ENCODE data around the gene TIMM44. TPM values are rescaled to one million over a fixed set of nuclear protein-coding genes. Genes with fewer than 3 reads are reported as not detected.

The TIMM44 gene
- total and polyA plus RNA-seq, 10 of the 15 experiments (the other 5 are each of a cell fraction or from before 2014, with no cell fraction given), result 6.6 to 90.7 (median 57.6) TPM

- Histone ChIP-seq H3K27me3 (replicated peaks in 1 of 2; ENCODE audit: control insufficient read depth in 2 of 2, insufficient read depth in 2 of 2, low read length in 1 of 2) (no peaks in the 10 kb centered on the region), H4K20me1 (ENCODE audit: control insufficient read depth, insufficient read depth) (no peaks in the 10 kb centered on the region), H3K9ac (ENCODE audit: control insufficient read depth, insufficient read depth, low read length) (no peak overlapping the region), H3K9me3 (replicated peaks; ENCODE audit: control insufficient read depth, insufficient read depth, low read length) (no peaks in the 10 kb centered on the region), H3K79me2 (ENCODE audit: control insufficient read depth, insufficient read depth, low read length) (no peaks in the 10 kb centered on the region), H3K4me1 (ENCODE audit: control insufficient read depth, insufficient read depth, low read length) (no peaks in the 10 kb centered on the region), H3K4me3 (no peak overlapping the region), H3K27ac (ENCODE audit: control insufficient read depth, insufficient read depth) (no peak overlapping the region), H3K36me3 (ENCODE audit: control insufficient read depth in 2 of 2, insufficient read depth in 2 of 2, low read length in 1 of 2) (peaks cover 30 to 40% of the 10 kb centered on the region in 2 experiments; a peak in 3 of 4 replicates), H2AFZ (ENCODE audit: control insufficient read depth, low read depth, low read length) (no peak overlapping the region), H3K4me2 (ENCODE audit: control insufficient read depth, insufficient read depth) (no peak overlapping the region)
- SMC1A ChIA-PET (ENCODE audit: uncharacterized antibody, unreplicated experiment), result interaction anchor here (0.5 kb wide), 1 partner anchor 35 kb away, joined by 3 read pairs; no protein-coding TSS in a partner anchor
- intact Hi-C loops (cut with micrococcal nuclease; ENCODE audit: unreplicated experiment), result no loop called here
- no peak for TF ChIP-seq CEBPB (IDR thresholded peaks at IDR 0.05; ENCODE audit: borderline replicate concordance in 1 of 2, low read depth in 2 of 2, low read length in 2 of 2)
- no peak for TF ChIP-seq ZSCAN29 (IDR thresholded peaks at IDR 0.05)
- TF ChIP-seq SMARCA5 (IDR thresholded peaks at IDR 0.05), result no peak
- TF ChIP-seq POLR2A (IDR thresholded peaks at IDR 0.05; ENCODE audit: low read depth, low read length), result 0 out of 2 replicates have a peak, but pooled peaks have one; percentile 13
- TF ChIP-seq ELK1 (IDR thresholded peaks at IDR 0.05; ENCODE audit: low read depth, low read length), result no peak
- no peak for TF ChIP-seq USF1 (IDR thresholded peaks at IDR 0.05; ENCODE audit: borderline replicate concordance, extremely low read length, insufficient read depth, low read depth, low read length)
- no peak for TF ChIP-seq MTA2 (IDR thresholded peaks at IDR 0.05; ENCODE audit: low read depth)
- CTCF ChIA-PET, result interaction anchor here (1.1 to 4.0 kb wide), 7 partner anchors 9 to 341 kb away, joined by 3 to 22 read pairs (median 3); partner anchors contain the start of gene TIMM44
- DNase-seq (ENCODE audit: low read depth, low spot score) (no peak), FAIRE-seq (no peak), ATAC-seq (no peak)
- 86% methylated on average over 30 of the region's 35 CpGs for WGBS (ENCODE audit: insufficient coverage, insufficient replicate concordance, low lambda C conversion rate, missing lambda C conversion rate)
- in situ Hi-C loops (cut with MboI), result no loop called here
- POLR2A ChIA-PET, result no interaction called here
- RAD21 ChIA-PET (ENCODE audit: unreplicated experiment), result no interaction called here
- BruUV-seq (replicated peaks), result no TSS peak
These were observed 28.4 kb upstream of the TIMM44 start for GRCh38 chr19:7971553-7972520.

All from GM12878 (cell line).